ENCODE results near the gene OR10AD1. TPM values are rescaled to one million over a fixed set of nuclear protein-coding genes. Genes with fewer than 3 reads are reported as not detected.

OR10AD1 gene
- total RNA-seq, 1 donor, result not detected

DNA sequence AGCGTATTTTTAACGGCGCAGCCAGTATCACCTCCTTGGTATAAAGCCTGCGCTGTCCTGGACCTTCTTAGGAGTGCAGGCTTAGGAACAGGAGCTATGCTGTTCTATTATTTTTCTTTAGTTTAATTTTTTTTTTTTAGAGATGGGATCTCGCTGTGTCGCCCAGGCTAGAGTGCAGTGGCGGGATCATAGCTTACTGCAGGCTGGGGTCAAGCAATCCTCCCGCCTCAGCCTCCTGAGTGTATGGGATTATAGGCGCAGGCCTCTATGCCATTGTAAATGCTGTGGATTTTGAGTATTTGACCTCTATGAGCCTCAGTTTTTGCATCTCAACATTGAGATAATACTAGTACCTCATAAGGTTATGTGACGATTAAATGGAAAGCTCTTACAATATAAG, 4.1 kb downstream of the OR10AD1 start:
- H3K9me3 ChIP-seq (ENCODE audit: low read depth, low read length), result no peaks in the 10 kb centered on the region

DNA sequence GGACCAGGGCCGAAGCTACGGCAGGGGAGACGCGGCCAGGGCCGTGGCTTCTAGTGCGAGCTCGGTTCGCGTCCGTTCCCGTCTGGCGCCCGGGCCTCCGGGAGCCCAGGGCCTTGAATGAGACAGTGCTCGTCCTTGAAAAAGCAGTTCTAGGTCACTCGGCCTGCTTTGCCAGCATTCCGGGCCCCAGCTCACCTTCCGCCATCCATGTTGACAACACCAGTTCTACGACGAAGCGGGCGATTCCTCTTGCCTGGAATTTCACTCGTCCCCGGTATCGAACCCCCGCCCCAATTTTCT, 4.5 kb downstream of the OR10AD1 start:
- Histone ChIP-seq H3K27me3 (ENCODE audit: insufficient read depth, low read length) (peaks cover 21% of the 10 kb centered on the region), H3K4me1 (ENCODE audit: insufficient read depth, low read length) (peaks cover 40% of the 10 kb centered on the region), H3K9me3 (ENCODE audit: low read depth, low read length) (no peaks in the 10 kb centered on the region), H3K4me3 (ENCODE audit: low read length) (peak overlapping the region; percentile 89)

More for the DNA sequence above, 4.1 kb downstream of the OR10AD1 start:
- Histone ChIP-seq H3K4me1 (ENCODE audit: insufficient read depth, low read length) (peaks cover 40% of the 10 kb centered on the region), H3K4me3 (ENCODE audit: low read length) (peak overlapping the region; percentile 89), H3K27me3 (ENCODE audit: insufficient read depth, low read length) (peaks cover 17% of the 10 kb centered on the region)

DNA sequence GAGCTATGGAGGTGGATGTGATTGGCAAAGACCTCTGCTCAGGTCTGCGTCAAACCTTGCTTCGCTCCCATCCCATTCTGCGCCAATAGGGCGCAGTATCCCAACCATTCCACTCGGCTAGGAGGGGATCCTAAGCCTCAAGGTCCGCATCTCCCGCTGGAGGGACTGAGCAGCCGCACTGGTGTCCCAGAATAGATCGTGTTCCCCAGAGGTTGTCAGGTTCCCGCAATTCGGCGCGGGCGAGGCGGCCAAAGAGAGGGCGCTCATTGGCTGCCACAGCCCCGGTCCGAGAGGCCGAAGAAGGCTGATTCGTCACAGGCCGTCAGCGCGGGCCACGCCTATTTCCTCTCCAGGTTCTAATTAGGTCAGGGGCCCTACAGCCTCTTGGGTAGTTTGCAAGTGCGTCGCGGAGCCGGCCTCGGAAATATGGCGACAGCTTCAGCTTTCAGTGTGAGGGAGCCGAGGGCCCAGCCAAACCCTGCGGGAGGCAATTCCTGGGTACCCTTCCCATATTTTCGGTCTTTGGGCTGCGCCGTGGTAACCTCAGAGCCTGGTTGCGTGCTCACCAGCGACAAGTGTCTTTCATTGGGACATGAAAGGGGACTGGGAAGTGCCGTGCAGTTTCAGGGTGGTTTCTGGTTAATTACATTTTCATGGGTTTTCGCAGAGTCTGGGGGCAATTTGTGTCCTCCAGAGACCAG, 5.0 kb downstream of the OR10AD1 start:
- Histone ChIP-seq H3K9me3 (ENCODE audit: low read depth, low read length) (no peaks in the 10 kb centered on the region), H3K4me3 (ENCODE audit: low read length) (peak overlapping the region; percentile 89), H3K27me3 (ENCODE audit: insufficient read depth, low read length) (peaks cover 26% of the 10 kb centered on the region), H3K4me1 (ENCODE audit: insufficient read depth, low read length) (peaks cover 40% of the 10 kb centered on the region)

DNA sequence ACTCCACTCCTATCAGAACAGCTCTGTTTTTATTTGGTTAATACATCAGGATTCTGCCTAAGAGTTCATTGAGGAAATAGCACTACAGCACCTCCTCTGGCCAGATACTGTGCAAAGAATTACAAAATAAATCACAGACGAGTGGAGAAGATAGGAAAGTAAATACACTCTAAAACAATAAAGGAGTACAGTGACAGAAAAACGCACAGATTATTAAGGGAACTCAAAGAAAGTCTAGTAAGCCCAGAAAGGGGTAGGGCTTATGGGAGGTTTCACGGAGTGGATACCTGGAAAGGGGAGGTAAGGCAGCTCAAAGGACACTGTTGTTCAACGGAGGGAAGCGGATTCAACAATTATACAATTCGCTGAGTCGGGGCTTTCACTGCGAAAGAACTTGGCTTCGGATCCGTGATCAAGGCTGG, 5.5 kb downstream of the OR10AD1 start:
- Histone ChIP-seq H3K4me1 (ENCODE audit: insufficient read depth, low read length) (peaks cover 40% of the 10 kb centered on the region), H3K4me3 (ENCODE audit: low read length) (peak overlapping the region; percentile 89), H3K27me3 (ENCODE audit: insufficient read depth, low read length) (peaks cover 27% of the 10 kb centered on the region), H3K9me3 (ENCODE audit: low read depth, low read length) (no peaks in the 10 kb centered on the region)

DNA sequence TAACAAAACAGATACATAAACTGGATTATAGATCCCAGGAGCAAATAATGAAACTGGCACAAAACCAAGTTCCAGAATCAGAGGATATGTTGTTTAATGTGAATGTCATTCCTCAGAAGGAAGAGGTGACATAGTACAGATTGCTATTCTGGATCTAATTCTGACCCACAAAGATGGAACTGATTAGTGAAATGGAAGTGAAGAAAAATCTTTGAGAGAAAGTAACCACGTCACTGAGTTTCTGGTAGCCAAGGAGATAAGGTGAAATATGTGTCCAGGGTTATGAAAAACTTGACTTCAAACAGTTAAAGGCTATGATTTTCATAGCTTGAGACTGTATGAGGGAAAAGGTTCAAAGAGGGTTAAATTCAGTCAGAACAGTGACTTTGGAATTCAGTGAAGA, 8.3 kb downstream of the OR10AD1 start:
- Histone ChIP-seq H3K9me3 (ENCODE audit: low read depth, low read length) (no peaks in the 10 kb centered on the region), H3K27me3 (ENCODE audit: insufficient read depth, low read length) (peaks cover 35% of the 10 kb centered on the region), H3K4me3 (ENCODE audit: low read length) (no peak overlapping the region), H3K4me1 (ENCODE audit: insufficient read depth, low read length) (peaks cover 20% of the 10 kb centered on the region)

DNA sequence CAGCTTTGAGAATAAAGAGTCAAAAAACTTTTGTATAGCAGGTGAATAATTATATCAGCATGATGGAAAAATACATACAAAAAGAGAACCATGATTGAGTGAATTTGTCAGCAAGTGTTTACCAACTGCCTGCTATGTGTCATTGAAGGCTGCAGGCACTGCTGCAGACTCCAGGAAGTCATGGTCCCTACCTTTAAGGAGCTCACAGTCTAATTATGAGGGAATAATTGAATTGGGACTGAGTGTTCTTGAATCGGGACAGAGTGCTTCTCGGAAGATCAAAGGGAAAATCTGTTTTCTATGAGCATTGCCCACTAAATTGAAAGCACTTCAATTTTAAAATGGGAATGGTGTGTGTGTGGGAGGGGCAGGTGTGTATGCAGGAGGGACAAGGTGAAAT, 9.5 kb downstream of the OR10AD1 start:
- no peaks in the 10 kb centered on the region for H3K9me3 ChIP-seq (ENCODE audit: low read depth, low read length)
- H3K4me3 ChIP-seq (ENCODE audit: low read length), result no peak overlapping the region
- H3K4me1 ChIP-seq (ENCODE audit: insufficient read depth, low read length), result peaks cover 9% of the 10 kb centered on the region
- peaks cover 35% of the 10 kb centered on the region for H3K27me3 ChIP-seq (ENCODE audit: insufficient read depth, low read length)

DNA sequence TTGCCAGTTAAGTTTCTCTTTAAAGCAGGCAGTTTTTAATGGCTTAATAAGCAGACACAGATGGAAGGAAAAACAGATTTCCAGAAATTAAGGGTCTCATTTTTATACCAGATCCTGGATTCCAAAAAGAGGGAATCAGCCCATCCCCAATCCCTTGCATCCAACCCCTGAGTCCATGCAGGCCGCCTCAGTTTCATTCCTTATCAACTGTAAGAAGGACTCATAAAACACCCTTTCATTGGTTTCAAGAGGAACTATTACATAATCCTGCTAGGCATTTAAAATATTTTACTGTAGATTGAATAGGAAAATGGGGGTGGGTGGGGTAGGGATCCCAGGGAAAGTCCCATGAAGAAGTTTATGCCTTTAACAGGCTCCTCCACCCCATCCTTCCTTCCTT, 10.2 kb downstream of the OR10AD1 start:
- H3K4me3 ChIP-seq (ENCODE audit: low read length), result no peak overlapping the region
- H3K9me3 ChIP-seq (ENCODE audit: low read depth, low read length), result no peaks in the 10 kb centered on the region
- H3K27me3 ChIP-seq (ENCODE audit: insufficient read depth, low read length), result peaks cover 35% of the 10 kb centered on the region
- H3K4me1 ChIP-seq (ENCODE audit: insufficient read depth, low read length), result peaks cover 9% of the 10 kb centered on the region

DNA sequence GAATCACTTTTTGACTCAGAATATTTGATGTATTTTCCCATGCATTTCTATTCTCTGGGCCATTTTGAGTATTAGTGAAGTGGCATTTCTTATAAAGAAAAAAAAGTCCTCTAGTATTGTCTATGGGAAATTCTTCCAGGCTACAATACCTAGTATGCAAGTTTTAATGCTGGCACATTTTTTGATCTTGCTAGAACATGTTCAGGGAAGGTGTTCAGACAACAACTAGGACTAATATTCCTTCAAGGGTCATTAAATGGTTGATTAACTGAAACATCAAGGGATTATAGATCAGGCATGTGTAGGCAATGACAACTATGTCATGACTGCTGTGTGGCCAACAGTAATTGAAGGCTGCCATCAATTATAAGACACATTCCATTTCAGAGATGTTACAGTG, 12.0 kb downstream of the OR10AD1 start:
- peaks cover 36% of the 10 kb centered on the region for H3K27me3 ChIP-seq (ENCODE audit: insufficient read depth, low read length)
- no peaks in the 10 kb centered on the region for H3K9me3 ChIP-seq (ENCODE audit: low read depth, low read length)
- no peaks in the 10 kb centered on the region for H3K4me1 ChIP-seq (ENCODE audit: insufficient read depth, low read length)
- H3K4me3 ChIP-seq (ENCODE audit: low read length), result no peak overlapping the region

DNA sequence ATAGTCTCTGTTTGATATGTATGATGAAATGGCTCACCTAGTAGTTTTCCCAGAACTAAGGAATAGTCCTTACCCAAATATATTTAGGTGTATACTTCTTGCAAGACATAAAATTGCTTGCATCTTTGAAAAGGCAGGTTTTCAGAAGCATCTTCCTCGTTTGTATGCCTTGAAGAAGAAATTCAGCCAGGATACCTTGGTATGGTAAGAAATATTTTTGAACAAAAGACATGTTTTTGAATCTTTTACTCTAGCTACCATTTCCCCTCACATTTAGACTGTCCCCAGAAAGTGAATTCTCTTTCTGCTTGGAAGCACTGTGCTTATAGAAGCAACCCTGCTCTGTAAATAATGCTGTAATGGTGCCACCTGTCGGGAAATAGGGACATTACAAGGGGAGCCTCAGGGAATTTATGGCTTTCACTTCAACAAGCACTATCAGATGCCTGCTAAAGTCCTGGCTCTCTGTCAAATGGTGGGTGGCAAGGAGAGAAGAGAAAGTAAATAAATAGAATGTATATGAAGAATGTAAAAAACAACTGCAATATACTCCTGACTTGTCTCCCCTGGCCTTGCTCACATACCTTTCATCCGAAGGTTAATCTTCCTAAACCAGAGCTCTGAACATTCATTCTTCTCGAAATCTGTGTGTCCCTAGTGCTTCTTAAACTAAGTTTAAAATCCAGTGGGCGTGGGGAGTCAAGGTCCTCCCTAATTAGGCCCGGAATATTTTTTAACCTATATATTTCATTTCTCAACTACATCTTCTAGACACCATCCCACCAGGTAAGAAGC, 13.6 kb downstream of the OR10AD1 start:
- no peak overlapping the region for H3K4me3 ChIP-seq (ENCODE audit: low read length)
- peaks cover 2% of the 10 kb centered on the region for H3K4me1 ChIP-seq (ENCODE audit: insufficient read depth, low read length)
- H3K9me3 ChIP-seq (ENCODE audit: low read depth, low read length), result no peaks in the 10 kb centered on the region
- H3K27me3 ChIP-seq (ENCODE audit: insufficient read depth, low read length), result peaks cover 40% of the 10 kb centered on the region

DNA sequence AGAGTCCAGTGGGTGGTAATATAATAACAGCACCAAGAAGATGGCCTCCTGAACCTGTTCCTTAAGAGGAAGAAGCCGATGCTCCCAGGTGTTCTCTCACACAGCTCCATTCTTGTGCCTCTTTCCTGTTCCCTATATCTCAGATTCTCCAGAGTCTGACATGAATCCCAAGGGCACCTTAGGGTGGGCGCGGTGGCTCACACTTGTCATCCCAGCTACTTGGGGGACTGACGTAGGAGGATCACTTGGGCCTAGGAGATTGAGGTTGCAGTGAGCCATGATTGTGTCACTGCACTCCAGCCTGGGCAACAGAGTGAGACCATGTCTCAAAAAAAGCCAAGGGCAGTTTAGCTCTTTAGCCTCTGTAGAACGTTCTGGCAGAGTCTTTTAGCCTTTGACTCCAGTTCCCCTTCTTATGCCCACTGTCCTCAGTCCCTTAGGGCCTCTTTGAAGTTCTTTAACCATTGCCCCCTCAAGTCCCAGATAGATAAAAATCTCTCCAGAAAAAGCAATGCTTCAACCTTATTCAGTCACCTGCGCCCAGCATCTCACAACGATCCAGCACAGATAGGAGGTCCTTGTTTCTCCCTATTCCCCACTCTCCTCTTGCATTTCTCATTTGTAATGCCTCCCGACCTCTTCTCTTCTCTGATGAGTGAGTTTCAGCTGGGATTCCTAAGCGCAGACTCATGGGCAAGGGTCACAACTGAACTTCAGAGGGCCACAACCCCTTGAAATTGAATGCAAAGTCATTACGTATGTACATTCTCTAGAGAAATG, 15.0 kb downstream of the OR10AD1 start:
- Histone ChIP-seq H3K9me3 (ENCODE audit: low read depth, low read length) (no peaks in the 10 kb centered on the region), H3K4me1 (ENCODE audit: insufficient read depth, low read length) (peaks cover 9% of the 10 kb centered on the region), H3K27me3 (ENCODE audit: insufficient read depth, low read length) (peaks cover 34% of the 10 kb centered on the region), H3K4me3 (ENCODE audit: low read length) (no peak overlapping the region)

DNA sequence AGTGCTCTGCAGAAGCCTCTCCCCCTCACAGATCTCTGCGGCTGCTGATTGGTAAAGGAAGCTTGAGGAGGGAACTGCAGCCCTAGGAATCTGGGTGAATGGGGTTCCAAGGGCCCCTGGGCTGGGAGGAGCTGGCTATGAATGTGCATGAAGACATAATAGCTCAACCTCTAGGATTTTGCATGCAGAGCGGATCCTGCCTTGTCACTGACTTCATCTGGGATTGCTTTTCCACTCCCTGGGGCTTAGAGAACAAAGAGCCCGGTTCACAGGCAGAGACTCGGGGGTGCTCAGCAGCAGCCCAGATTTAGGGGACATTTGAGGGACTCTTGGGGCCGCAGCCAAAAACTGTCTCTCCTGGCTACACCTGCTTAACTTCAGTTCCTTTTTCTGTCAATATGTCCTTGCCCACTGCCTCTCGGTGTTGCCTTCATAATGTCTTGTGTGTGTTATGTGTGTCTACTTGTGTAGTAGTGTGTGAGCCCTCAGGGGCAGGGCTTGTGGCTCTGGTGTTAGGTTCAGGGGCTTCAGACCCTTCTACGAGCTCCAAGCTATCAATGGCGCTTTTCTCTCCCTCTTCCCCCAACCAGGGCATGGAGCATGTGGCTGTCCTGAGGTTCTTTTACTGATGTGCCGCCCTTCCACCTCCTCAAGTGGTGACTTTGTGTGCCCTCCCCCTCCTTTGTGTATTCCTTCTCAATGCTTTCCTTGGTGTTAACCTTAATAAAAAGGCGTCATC, 17.7 kb downstream of the OR10AD1 start:
- H3K4me1 ChIP-seq (ENCODE audit: insufficient read depth, low read length), result peaks cover 18% of the 10 kb centered on the region
- H3K27me3 ChIP-seq (ENCODE audit: insufficient read depth, low read length), result peaks cover 46% of the 10 kb centered on the region
- no peaks in the 10 kb centered on the region for H3K9me3 ChIP-seq (ENCODE audit: low read depth, low read length)
- H3K4me3 ChIP-seq (ENCODE audit: low read length), result no peak overlapping the region

DNA sequence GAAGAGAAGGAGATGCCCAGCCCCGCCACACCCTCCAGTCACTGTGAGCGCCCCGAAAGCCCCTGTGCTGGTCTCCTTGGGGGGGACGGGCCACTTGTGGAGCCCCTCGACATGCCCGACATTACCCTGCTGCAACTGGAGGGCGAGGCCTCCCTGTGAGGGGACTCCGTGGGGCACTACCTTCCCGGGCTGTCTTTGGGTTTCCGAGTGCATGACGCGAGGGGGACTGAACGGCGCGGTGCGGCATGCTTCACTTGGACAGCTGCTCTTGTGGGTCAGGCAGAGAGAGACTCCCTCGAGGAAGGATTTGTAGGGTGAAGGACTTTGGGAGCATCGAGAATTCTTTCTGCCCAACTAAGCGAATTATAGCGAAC, 18.6 kb downstream of the OR10AD1 start:
- Histone ChIP-seq H3K4me1 (ENCODE audit: insufficient read depth, low read length) (peaks cover 18% of the 10 kb centered on the region), H3K4me3 (ENCODE audit: low read length) (no peak overlapping the region), H3K9me3 (ENCODE audit: low read depth, low read length) (no peaks in the 10 kb centered on the region), H3K27me3 (ENCODE audit: insufficient read depth, low read length) (peaks cover 44% of the 10 kb centered on the region)

DNA sequence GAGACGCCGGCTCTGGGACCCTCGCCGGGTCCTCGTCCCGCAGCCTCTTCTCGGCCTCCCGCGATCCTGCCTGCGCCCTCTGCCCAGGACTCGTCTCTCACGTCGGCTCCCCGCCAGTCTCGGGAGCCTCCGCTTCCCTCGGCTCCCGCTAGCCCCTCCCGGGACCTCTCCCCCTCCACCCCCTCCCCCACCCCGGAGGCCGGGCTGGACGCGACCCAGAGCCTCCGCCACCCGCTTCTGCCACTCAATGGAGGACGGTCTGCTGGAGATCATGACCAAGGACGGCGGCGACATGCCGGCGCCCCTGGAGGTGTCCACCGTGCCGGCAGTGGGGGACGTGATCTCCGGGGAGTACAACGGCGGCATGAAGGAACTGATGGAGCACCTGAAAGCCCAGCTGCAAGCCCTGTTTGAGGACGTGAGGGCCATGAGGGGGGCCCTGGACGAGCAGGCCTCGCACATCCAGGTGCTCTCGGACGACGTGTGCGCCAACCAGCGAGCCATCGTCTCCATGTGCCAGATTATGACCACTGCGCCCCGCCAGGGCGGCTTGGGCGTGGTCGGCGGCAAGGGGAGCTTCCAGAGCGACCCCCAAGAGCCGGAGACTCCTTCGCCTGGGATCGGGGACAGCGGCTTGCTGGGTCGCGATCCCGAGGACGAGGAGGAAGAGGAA, 19.1 kb downstream of the OR10AD1 start:
- peaks cover 44% of the 10 kb centered on the region for H3K27me3 ChIP-seq (ENCODE audit: insufficient read depth, low read length)
- H3K4me3 ChIP-seq (ENCODE audit: low read length), result peak overlapping the region; percentile 70
- H3K4me1 ChIP-seq (ENCODE audit: insufficient read depth, low read length), result peaks cover 18% of the 10 kb centered on the region
- H3K9me3 ChIP-seq (ENCODE audit: low read depth, low read length), result no peaks in the 10 kb centered on the region

DNA sequence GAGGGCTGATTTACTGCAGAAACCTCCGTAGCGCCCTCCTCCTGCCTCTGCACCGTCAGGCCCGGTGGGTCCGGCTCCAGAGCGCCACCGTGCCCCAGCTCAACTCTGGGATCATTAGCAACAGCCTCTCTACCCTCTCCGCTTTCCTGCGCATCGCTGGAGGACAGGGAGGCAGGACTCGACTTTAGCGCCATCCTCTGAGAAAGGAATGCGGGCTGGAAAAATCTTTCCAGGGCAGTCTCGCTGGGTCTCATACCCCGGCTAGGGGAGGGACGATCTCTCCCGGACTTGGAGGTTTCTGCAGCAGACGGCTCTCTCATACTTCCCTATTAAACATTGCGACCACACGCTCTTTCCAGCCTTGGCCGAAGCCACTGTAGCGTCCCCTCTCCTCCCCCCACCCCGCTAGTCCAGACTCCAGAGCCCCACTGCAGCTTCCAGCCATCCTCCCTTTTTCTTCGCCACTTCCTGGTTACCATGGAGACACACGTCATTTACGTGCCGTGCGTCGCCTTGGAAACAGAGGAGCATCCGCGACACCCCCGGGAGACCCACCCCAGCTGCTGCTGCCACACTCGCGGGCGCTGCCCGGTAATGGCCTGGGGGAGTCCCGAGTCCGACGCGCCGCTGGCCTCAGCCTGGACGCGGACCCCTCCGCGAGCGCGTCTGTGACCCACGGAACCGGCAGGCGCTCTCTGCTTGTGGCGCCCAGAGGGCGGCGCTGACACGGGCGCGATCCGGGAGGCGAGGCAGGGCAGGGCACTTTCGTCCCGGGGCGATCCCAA, 19.8 kb downstream of the OR10AD1 start, which contains the start of gene CCDC184:
Gene CCDC184, plus strand, starts transcription at position 554 of the 785 bp plus-strand sequence. CDS start 479 bp downstream, outside the sequence.
- Histone ChIP-seq H3K9me3 (ENCODE audit: low read depth, low read length) (no peaks in the 10 kb centered on the region), H3K27me3 (ENCODE audit: insufficient read depth, low read length) (peaks cover 50% of the 10 kb centered on the region), H3K4me3 (ENCODE audit: low read length) (peak within 1 kb of the TSS; percentile 70), H3K4me1 (ENCODE audit: insufficient read depth, low read length) (peaks cover 18% of the 10 kb centered on the region)

All from mononuclear cell (primary cell).